HepG2 (cell line): ENCODE results near the gene AP1S3. TPM values are rescaled to one million over a fixed set of nuclear protein-coding genes. Genes with fewer than 3 reads are reported as not detected.

Experiments
- ATAC-seq: fragments of 200-7000 bp; cut with Tn5 transposase; 3 replicates; pipeline ENCODE4 v1.9.1; 2020; ENCODE audit warnings: mild to moderate bottlenecking, moderate library complexity
- BruUV-seq: library from RNA; stranded (reverse); fragments of 400-500 nt; replicated peaks from 2 replicates; lab custom pipeline; 2021; lab: Mats Ljungman, UMichigan
- CTCF ChIA-PET: fragments of 300-600 bp; formaldehyde crosslinking; extraction: SDS; loops from one replicate; lab custom pipeline; 2021; ENCODE audit warnings: low total read pairs, inconsistent platforms, low intra/inter-chr PET ratio; lab: Yijun Ruan, JAX
- POLR2A ChIA-PET: fragments of 350-600 bp; sonication (Branson Sonifier 250); formaldehyde crosslinking; loops from one replicate; lab custom pipeline; 2020; ENCODE audit warnings: antibody characterized with exemption, inconsistent platforms; lab: Yijun Ruan, JAX
- DNase-seq: peaks from one replicate; pipeline ENCODE4 v3.0.0-alpha.2; 2015; ENCODE audit warnings: low spot score
- FAIRE-seq: peaks from 3 replicates; lab custom pipeline; 2011; peaks lifted over from hg19 to GRCh38; lab: Jason Lieb, UNC
- H2AFZ ChIP-seq: one replicate; pipeline ENCODE4 v1.6.1; 2011; ENCODE audit warnings: low read length, inconsistent platforms
- H3K27ac ChIP-seq: fragments of 300-600 bp; 3 replicates; pipeline ENCODE4 v1.8.0; 2011; ENCODE audit warnings: mixed run types, mild to moderate bottlenecking, mixed read lengths, low read length, inconsistent platforms; ENCODE audit not compliant: insufficient read depth; ENCODE audit errors: extremely low read length
- H3K27me3 ChIP-seq, 2 experiments: fragments of 200-600 bp in 1 of 2; 2 replicates in 1 of 2; 3 replicates in 1 of 2; pipeline versions ENCODE4 v1.6.0 to v1.8.0; 2011; ENCODE audit warnings: low read length in 2 of 2, mild to moderate bottlenecking in 2 of 2, moderate library complexity in 2 of 2, inconsistent platforms in 1 of 2; ENCODE audit not compliant: insufficient read depth in 2 of 2, control insufficient read depth in 1 of 2
- H3K36me3 ChIP-seq, 2 experiments: fragments of 200-600 bp in 1 of 2; replicated peaks in 1 of 2; 2 replicates in 1 of 2; 3 replicates in 1 of 2; pipeline versions ENCODE4 v1.5.1 to v1.8.0; 2011; ENCODE audit warnings: low read length in 2 of 2, inconsistent platforms in 1 of 2; ENCODE audit not compliant: insufficient read depth in 2 of 2, control insufficient read depth in 1 of 2
- H3K4me1 ChIP-seq: 2 replicates; pipeline ENCODE4 v1.5.1; 2012; ENCODE audit warnings: low read length, inconsistent platforms; ENCODE audit not compliant: insufficient read depth
- H3K4me2 ChIP-seq: 2 replicates; pipeline ENCODE4 v1.6.0; 2011; ENCODE audit warnings: low read depth, low read length, inconsistent platforms
- H3K4me3 ChIP-seq, 3 experiments: fragments of 200-600 bp in 1 of 3; sonication (generic), shearing (Covaris generic) in 1 of 3; replicated peaks in 1 of 3; 2 replicates each; pipeline ENCODE4 v1.5.1; 2011 to 2016; ENCODE audit warnings: low read length in 3 of 3, inconsistent platforms in 2 of 3, low read depth in 2 of 3, mild to moderate bottlenecking in 2 of 3, control low read depth in 1 of 3, mixed read lengths in 1 of 3; ENCODE audit not compliant: insufficient read depth in 1 of 3
- H3K79me2 ChIP-seq: one replicate; pipeline ENCODE4 v1.6.1; 2011; ENCODE audit warnings: low read length, inconsistent platforms; ENCODE audit not compliant: insufficient read depth
- H3K9ac ChIP-seq: 2 replicates; pipeline ENCODE4 v1.6.0; 2011; ENCODE audit warnings: mild to moderate bottlenecking, low read depth, low read length, inconsistent platforms; ENCODE audit not compliant: insufficient read depth
- H3K9me3 ChIP-seq: 2 replicates; pipeline ENCODE4 v1.5.1; 2012; ENCODE audit warnings: mild to moderate bottlenecking, low read length
- H4K20me1 ChIP-seq: 2 replicates; pipeline ENCODE4 v1.6.0; 2011; ENCODE audit warnings: inconsistent platforms, mild to moderate bottlenecking, low read length, moderate library complexity; ENCODE audit not compliant: insufficient read depth
- HOXA9 ChIP-seq: sonication (generic); formaldehyde crosslinking; IDR thresholded peaks from 2 replicates; pipeline ENCODE4 v1.8.1; 2022; ENCODE audit warnings: missing genetic modification reagents, mild to moderate bottlenecking, moderate library complexity, borderline replicate concordance
- ZNF777 ChIP-seq: sonication (generic); formaldehyde crosslinking; IDR thresholded peaks from 2 replicates; pipeline ENCODE4 v1.4.0; 2020; ENCODE audit warnings: missing genetic modification reagents
- WGBS: methylation state at CpG from one replicate; pipeline ENCODE4 v1.1.6; 2017; ENCODE audit warnings: low lambda C conversion rate; 5-methylcytosine and 5-hydroxymethylcytosine counted together
- in situ Hi-C: cut with HindIII; loops from 2 replicates; pipeline ENCODE4 v1.10.0; 2017; ENCODE audit warnings: low pct_unique_long_range_greater_than_20kb; ENCODE audit not compliant: extremely low pct_ligation_motif_present
- intact Hi-C: fragments of 100-400 bp; cut with micrococcal nuclease; formaldehyde crosslinking; loops from one replicate; pipeline ENCODE4 v1.10.0; 2022; ENCODE audit not compliant: unreplicated experiment
- polyA plus RNA-seq, 8 experiments: library from polyadenylated mRNA; depleted of rRNA in 3 of 8; stranded (reverse) in 7 of 8; unstranded in 1 of 8; fragments of >200 nt; fragmentation: Illumina TruSeq in 4 of 8; extraction: Trizol in 4 of 8; gene quantifications; 2 replicates each; pipeline versions ENCODE4 v1.2.1 to v1.2.3, GENCODE V29; 2011 to 2016; ENCODE audit warnings: low read depth in 4 of 8, missing spikeins in 1 of 8, mixed read lengths in 1 of 8; ENCODE audit not compliant: insufficient read depth in 1 of 8
- total RNA-seq, 5 experiments: library from RNA; depleted of rRNA; stranded (reverse); fragments of >200 nt; fragmentation: Illumina TruSeq; extraction: Trizol; gene quantifications; 2 replicates each; pipeline ENCODE4 v1.2.3, GENCODE V29; 2016; ENCODE audit warnings: low read depth in 1 of 5
- TF ChIP-seq, protein P1 (sequence below): sonication (generic); formaldehyde crosslinking; IDR thresholded peaks from 2 replicates; pipeline ENCODE4 v1.5.0; 2020; ENCODE audit warnings: mild to moderate bottlenecking, missing genetic modification reagents
- TF ChIP-seq, protein P2 (sequence below): sonication (generic); formaldehyde crosslinking; IDR thresholded peaks from 2 replicates; pipeline ENCODE4 v1.5.1; 2020; ENCODE audit warnings: mild to moderate bottlenecking, missing genetic modification reagents, moderate library complexity

Gene AP1S3
- total and polyA plus RNA-seq, 2 of the 13 experiments (the other 11 are each of a cell fraction or from before 2014, with no cell fraction given): 3.0 to 16.3 TPM

DNA sequence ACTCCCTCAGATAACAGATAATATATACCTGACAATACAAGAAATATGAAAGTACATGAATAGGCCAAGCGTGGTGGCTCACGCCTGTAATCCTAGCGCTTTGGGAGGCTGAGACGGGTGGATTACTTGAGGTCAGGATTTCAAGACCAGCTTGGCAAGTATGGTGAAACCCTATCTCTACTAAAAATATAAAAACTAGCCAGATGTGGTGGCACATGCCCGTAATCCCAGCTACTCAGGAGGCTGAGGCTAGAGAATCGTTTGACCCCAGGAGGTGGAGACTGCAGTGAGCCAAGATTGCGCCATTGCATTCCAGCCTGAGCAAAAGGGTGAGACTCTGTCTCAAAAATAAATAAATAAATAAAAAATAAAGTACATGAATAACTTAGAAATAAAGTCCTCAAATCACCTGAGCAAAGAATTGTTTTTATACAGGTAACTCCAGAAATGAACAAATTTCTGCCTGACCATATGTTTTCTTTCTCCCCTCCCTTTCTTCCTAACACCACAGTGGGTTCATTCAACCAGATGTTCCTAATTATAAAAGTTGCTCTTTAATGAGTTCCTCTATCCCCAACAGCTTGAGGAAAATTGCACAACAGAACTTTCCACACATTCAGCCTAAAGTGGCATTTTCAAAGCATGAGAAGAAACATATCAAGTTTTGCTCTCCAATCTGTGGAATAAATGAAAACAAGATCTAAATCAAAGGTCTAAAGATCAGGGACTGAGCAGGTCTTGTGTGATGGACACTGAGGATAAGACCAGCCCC lies 33.6 kb upstream of the AP1S3 start:
- 90% methylated on average over 7 of the region's 7 CpGs for WGBS
- in situ Hi-C loops: no loop called here
- H3K27me3 ChIP-seq: no peaks in the 10 kb centered on the region
- H4K20me1 ChIP-seq: no peaks in the 10 kb centered on the region
- POLR2A ChIA-PET: interaction anchor here (0.6 kb wide), 1 partner anchor 9 kb away, joined by 3 read pairs; no protein-coding TSS in a partner anchor
- peaks cover 3 to 4% of the 10 kb centered on the region in 2 experiments; a peak in 3 of 5 replicates for H3K36me3 ChIP-seq
- H3K27ac ChIP-seq: no peak overlapping the region
- H3K4me2 ChIP-seq: no peak overlapping the region
- no peak overlapping the region for H3K9ac ChIP-seq
- no peaks in the 10 kb centered on the region for H3K9me3 ChIP-seq
- FAIRE-seq (no peak), ATAC-seq (no peak), DNase-seq (no peak)
- H3K4me3 ChIP-seq: no peak overlapping the region
- CTCF ChIA-PET: no interaction called here
- BruUV-seq: no TSS peak
- TF ChIP-seq, protein P1, sequence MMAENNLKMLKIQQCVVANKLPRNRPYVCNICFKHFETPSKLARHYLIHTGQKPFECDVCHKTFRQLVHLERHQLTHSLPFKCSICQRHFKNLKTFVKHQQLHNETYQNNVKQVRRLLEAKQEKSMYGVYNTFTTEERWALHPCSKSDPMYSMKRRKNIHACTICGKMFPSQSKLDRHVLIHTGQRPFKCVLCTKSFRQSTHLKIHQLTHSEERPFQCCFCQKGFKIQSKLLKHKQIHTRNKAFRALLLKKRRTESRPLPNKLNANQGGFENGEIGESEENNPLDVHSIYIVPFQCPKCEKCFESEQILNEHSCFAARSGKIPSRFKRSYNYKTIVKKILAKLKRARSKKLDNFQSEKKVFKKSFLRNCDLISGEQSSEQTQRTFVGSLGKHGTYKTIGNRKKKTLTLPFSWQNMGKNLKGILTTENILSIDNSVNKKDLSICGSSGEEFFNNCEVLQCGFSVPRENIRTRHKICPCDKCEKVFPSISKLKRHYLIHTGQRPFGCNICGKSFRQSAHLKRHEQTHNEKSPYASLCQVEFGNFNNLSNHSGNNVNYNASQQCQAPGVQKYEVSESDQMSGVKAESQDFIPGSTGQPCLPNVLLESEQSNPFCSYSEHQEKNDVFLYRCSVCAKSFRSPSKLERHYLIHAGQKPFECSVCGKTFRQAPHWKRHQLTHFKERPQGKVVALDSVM (CRISPR knock-in tag): peak; percentile 51; the same call in 1 of the 2 replicates
- TF ChIP-seq, protein P2, sequence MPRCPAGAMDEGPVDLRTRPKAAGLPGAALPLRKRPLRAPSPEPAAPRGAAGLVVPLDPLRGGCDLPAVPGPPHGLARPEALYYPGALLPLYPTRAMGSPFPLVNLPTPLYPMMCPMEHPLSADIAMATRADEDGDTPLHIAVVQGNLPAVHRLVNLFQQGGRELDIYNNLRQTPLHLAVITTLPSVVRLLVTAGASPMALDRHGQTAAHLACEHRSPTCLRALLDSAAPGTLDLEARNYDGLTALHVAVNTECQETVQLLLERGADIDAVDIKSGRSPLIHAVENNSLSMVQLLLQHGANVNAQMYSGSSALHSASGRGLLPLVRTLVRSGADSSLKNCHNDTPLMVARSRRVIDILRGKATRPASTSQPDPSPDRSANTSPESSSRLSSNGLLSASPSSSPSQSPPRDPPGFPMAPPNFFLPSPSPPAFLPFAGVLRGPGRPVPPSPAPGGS (CRISPR knock-in tag): no peak
- H3K79me2 ChIP-seq: no peaks in the 10 kb centered on the region
- no peak overlapping the region for H2AFZ ChIP-seq
- peaks cover 16% of the 10 kb centered on the region for H3K4me1 ChIP-seq
- intact Hi-C loops: no loop called here

DNA sequence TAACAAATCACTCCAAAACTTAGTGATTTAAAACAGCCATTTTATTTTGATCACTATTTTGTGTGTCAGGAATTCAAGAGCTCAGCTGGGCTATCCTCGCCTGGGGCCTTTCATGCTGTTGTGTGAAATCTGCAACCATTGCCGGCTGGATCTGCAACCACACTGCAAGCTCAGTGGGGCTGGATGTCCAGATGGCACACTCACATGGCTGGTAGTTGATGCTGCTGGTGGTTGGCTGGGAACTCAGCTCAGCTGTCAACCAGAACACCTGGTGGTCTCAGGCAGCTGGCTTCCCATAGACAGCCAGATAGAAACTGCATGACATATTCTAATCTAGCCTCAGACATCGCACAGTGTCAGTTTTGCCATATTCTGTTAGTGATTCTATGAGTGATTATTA lies 30.6 kb upstream of the AP1S3 start:
- no peak overlapping the region for H3K27ac ChIP-seq
- intact Hi-C loops (no loop called here), in situ Hi-C loops (no loop called here)
- ChIA-PET POLR2A (no interaction called here), CTCF (no interaction called here)
- 98% methylated on average over 3 of the region's 3 CpGs for WGBS
- H3K27me3 ChIP-seq: no peaks in the 10 kb centered on the region
- no peak for DNase-seq
- no peaks in the 10 kb centered on the region for H3K9me3 ChIP-seq
- BruUV-seq: no TSS peak
- FAIRE-seq: no peak
- no peak overlapping the region for H3K4me3 ChIP-seq
- H3K36me3 ChIP-seq: peaks cover 0 to 3% of the 10 kb centered on the region in 2 experiments; a peak in 1 of 5 replicates
- no peak overlapping the region for H3K9ac ChIP-seq
- no peak overlapping the region for H2AFZ ChIP-seq
- H3K4me2 ChIP-seq: no peak overlapping the region
- peaks cover 11% of the 10 kb centered on the region for H3K4me1 ChIP-seq
- no peak; the same call in 1 of the 3 replicates for ATAC-seq
- H4K20me1 ChIP-seq: no peaks in the 10 kb centered on the region
- H3K79me2 ChIP-seq: no peaks in the 10 kb centered on the region
- TF ChIP-seq ZNF777 (no peak), HOXA9 (CRISPR knock-in tag) (no peak)
